ENCODE results near the gene PPP1R14D.
A peak's percentile ranks its signal among the peaks of the same experiment; 100 is the strongest.

- TF ChIP-seq, protein P1, sequence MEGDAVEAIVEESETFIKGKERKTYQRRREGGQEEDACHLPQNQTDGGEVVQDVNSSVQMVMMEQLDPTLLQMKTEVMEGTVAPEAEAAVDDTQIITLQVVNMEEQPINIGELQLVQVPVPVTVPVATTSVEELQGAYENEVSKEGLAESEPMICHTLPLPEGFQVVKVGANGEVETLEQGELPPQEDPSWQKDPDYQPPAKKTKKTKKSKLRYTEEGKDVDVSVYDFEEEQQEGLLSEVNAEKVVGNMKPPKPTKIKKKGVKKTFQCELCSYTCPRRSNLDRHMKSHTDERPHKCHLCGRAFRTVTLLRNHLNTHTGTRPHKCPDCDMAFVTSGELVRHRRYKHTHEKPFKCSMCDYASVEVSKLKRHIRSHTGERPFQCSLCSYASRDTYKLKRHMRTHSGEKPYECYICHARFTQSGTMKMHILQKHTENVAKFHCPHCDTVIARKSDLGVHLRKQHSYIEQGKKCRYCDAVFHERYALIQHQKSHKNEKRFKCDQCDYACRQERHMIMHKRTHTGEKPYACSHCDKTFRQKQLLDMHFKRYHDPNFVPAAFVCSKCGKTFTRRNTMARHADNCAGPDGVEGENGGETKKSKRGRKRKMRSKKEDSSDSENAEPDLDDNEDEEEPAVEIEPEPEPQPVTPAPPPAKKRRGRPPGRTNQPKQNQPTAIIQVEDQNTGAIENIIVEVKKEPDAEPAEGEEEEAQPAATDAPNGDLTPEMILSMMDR (IDR thresholded peaks at IDR 0.05; ENCODE audit: insufficient read depth, low read length): no peak
- TF ChIP-seq GABPA (IDR thresholded peaks at IDR 0.05; ENCODE audit: low read depth) (no peak), POLR2AphosphoS5 (IDR thresholded peaks at IDR 0.05; ENCODE audit: low read depth) (peak; percentile 56; the same call in 1 of the 2 replicates), SPI1 (IDR thresholded peaks at IDR 0.05; ENCODE audit: borderline replicate concordance, low read depth) (peak; percentile 99)
- TF ChIP-seq, protein P2, sequence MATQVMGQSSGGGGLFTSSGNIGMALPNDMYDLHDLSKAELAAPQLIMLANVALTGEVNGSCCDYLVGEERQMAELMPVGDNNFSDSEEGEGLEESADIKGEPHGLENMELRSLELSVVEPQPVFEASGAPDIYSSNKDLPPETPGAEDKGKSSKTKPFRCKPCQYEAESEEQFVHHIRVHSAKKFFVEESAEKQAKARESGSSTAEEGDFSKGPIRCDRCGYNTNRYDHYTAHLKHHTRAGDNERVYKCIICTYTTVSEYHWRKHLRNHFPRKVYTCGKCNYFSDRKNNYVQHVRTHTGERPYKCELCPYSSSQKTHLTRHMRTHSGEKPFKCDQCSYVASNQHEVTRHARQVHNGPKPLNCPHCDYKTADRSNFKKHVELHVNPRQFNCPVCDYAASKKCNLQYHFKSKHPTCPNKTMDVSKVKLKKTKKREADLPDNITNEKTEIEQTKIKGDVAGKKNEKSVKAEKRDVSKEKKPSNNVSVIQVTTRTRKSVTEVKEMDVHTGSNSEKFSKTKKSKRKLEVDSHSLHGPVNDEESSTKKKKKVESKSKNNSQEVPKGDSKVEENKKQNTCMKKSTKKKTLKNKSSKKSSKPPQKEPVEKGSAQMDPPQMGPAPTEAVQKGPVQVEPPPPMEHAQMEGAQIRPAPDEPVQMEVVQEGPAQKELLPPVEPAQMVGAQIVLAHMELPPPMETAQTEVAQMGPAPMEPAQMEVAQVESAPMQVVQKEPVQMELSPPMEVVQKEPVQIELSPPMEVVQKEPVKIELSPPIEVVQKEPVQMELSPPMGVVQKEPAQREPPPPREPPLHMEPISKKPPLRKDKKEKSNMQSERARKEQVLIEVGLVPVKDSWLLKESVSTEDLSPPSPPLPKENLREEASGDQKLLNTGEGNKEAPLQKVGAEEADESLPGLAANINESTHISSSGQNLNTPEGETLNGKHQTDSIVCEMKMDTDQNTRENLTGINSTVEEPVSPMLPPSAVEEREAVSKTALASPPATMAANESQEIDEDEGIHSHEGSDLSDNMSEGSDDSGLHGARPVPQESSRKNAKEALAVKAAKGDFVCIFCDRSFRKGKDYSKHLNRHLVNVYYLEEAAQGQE (IDR thresholded peaks at IDR 0.05; ENCODE audit: insufficient replicate concordance, low read depth): no peak
Measured at GRCh38 chr15:40847223-40847961, 18.9 kb upstream of the PPP1R14D start.

All from HL-60 (cell line).